GM21825 (cell line): ENCODE results near the gene NABP1.
A peak's percentile ranks its signal among the peaks of the same experiment; 100 is the strongest.

Experiments
- ATAC-seq: cut with Tn5 transposase; IDR thresholded peaks from one replicate; pipeline ENCODE4 v1.9.1; 2021; ENCODE audit warnings: mild to moderate bottlenecking, moderate library complexity; ENCODE audit not compliant: unreplicated experiment

Gene NABP1

DNA sequence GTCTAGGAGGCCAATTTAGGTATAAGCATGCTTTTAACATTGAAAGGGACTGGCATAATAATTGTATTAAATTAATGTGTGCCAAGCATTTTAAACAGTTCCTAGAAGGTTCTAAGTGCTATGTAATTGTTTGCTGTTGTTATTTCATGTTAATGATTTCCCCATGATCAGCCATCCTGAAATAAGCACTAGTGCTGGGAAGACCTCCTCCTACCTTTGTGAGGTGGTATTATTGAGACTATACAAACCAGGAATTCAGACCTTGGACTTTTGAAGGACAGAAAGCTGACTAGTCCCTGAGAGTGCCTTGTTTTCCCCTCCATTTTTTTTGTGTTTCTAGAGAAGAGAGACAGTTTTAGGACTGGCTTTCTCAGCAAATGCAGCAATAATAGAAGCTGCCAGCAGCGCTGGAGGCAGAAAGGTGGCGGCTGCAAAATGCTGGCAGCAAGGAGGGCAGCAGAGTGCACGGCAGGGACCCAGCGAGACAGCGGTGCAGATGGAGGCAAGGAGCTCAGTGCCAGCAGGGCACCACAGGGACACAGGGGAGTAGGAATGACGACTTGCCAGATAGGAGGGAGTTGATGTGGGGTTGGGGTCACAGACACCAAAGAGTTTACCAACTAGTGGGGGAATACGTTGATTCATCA is 25.3 kb downstream of the NABP1 start:
- no peak for ATAC-seq

- ATAC-seq = no peak
Measured at GRCh38 chr2:191705084-191705483, 27.1 kb downstream of the NABP1 start.

- ATAC-seq = no peak
Measured at GRCh38 chr2:191705701-191706100, 27.8 kb downstream of the NABP1 start.

- ATAC-seq = no peak
Measured at GRCh38 chr2:191706791-191707190, 28.9 kb downstream of the NABP1 start.

DNA sequence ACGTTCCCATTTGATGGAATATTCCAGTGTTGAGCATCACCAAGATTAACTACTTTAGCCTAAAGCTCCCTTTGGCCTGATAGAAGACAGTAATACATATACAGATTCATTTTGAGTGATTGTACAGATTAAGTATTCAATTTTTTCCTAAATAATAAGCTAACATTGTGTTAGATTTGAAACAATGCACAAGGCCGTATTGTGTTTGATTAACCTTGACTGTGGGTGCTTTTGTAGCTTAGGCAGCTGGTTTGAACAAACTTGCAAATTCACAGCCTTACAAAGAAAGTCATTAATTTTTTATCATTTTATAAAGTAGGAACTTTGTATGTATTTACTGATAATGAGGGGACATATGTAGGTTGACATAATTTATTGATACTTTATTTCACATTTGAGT is 29.6 kb downstream of the NABP1 start:
- no peak for ATAC-seq

DNA sequence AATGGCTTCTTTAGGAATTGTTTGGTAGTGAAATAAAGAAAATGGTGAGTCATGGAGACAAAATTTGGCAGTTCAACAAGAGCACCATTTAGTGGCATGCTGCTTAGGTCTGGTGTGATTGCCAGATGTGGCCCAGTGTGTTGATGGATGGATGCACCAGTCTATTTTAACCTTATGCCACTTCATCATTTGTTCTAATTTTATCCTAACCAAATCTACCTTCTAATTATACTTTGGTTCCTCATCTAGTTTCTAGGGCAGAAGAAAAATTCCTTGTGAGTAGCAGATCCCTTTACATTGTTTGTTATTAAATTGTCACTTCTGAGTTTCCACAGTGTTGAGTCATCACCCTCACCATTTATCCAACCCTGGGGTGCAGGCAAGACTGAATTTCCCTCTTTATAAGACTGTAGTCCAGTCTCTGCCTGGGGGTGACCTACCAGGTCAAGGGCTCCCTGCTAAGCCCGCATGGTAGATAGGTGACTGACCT is 32.5 kb downstream of the NABP1 start:
- no peak for ATAC-seq

- ATAC-seq = no peak
Measured at GRCh38 chr2:191711621-191712020, 33.7 kb downstream of the NABP1 start.

DNA sequence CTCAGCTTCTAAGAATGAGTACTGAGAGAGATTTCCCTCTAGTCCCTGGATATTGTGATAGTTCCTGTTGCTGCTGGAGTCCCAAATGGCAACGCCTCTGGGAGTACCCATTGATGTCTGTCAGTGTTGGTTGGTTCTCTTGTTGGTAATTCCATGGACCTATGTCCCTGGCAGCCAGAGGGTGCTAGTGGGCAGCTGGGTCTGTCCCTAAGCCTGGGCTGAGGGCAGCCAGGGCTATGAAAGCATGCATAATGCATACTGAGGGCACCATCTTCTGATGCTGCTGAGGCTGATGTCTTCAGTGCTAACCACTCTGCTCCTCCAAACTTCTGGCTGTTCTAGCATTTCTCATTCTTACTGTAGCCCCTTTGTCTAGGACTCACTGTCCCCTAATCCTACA is 35.9 kb downstream of the NABP1 start:
- no peak for ATAC-seq

- no peak for ATAC-seq
Measured at GRCh38 chr2:191714925-191715324, 37.0 kb downstream of the NABP1 start.

DNA sequence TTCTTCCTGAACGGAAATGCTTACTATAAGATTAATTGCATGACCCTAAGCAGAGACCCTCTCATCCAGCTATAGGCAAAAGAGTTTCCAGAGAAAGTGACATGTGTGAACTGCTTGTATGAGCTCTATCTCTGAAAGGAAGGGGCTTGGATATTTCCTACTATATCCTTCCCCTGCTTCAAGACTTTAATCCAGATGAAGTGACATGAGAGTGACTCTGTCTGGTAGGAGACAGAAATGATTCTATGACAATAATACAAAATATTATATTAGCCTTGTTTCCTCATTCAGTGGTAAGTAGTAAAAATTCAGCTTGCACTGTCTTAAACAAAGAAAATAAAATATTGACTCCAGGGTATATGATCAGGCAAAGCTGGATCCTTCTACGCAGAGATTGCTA is 37.5 kb downstream of the NABP1 start:
- no peak for ATAC-seq

DNA sequence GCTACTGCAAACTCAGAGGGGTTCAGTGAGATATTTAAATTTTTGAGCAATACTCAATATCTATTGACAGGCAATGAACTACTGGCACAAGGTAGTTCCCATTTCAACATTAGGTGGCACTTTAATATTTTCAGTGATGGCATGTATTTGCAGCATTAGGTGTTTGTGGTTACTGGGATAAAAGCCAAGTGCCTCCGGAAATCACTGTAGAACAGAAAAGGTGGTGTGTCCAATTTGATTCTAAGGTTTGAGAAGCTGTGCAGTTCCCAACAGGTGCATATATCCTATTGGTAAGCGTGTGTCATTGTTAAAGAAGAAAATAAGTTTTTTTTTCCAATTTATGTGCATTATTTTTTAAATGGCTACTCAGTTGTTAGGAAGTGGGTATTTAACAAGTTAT is 41.3 kb downstream of the NABP1 start:
- no peak for ATAC-seq

DNA sequence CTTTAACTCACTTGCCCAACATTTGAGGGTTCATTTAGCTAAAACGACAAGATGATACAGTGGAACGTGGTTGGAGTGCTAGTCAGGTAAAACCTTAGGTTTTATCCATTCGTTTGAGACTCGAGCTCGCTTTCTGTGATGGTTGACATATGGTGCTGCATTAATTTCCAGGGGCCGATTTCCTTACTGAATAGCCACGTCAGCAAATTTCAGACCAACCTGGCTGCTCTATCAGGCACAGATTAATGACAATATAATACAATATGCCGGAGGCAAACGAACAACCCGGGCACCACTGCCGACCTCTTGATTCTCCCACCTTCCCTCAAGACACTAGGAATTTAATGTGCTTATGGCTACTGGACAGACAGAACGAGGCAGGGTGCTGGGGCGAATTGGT is 42.0 kb downstream of the NABP1 start:
- no peak for ATAC-seq

- ATAC-seq = no peak
Measured at GRCh38 chr2:191721331-191721730, 43.4 kb downstream of the NABP1 start.

DNA sequence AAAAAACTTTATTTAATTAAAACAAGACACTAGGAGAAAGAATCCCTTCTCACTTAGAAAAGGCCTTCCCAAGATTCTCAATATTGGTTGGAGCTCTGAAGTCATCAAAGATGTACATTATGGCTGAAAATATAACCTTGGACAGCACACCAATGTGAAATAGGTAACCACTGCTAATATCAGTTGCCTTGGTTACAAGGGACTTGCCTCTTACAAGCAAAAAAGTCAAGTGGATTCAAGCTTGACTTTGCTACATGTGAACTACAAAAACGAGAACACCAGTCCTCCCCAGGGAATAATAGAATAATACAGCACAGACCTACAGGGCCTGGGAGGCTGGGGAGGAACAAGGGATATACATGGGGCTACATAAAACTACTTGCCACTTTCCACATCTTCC is 46.1 kb downstream of the NABP1 start:
- ATAC-seq = peak; percentile 62

DNA sequence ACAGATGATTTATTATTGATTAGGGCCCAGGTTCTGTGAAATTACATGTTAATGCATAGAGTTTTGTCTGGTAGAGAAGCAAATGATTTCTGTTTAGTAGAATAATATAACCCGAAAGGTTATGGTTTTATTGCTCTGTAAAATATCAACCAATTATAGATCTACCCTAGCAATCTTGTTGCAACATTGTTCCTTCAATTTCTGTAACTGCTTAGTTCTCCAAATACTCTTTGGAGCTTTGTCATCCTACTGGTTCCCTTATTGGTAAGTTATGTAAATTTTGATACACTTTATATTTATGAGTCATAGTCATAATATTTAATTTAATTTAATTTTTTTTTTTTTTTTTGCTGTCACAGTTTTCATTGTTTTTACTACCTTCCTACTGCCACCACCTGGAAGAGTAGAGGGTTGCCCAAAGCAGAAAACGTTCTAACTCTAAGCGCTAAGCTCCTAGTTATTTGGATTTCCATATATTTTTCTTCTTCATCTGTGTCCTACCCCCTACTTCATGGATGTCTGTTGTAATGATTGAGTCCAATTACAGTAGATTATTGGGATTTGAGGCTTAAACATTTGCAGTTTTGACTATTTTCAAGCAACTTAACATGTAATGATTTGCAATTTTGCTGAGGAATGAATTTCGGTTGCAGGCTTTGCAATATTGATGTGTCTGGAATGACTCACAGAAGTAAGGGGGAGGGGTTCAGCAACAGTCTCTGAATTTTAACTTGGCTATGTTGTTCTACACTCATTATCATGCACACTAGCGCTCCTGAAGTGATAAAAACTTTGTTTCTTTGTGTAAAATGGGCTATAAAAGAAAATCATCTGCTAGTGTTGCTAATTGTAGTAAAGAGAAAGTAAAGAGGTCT is 51.1 kb downstream of the NABP1 start:
- ATAC-seq = no peak

- no peak for ATAC-seq
Measured at GRCh38 chr2:191730263-191730662, 52.3 kb downstream of the NABP1 start.
